Activated CD4-positive, alpha-beta T cell treated with anti-CD3 and anti-CD28 coated beads, Interleukin-2, amount 50 U/mL, for 4 hours (primary cell): ENCODE data around the gene LDLRAD4.

Experiments used
- DNase-seq, 2 experiments: peaks; one replicate each; pipeline ENCODE4 v3.0.0-alpha.2; 2020

The LDLRAD4 gene

GRCh38 chr18:13232086-13232917 is 13.7 kb downstream of the LDLRAD4 start:
- DNase-seq: no peak

GRCh38 chr18:13232971-13233786 is 14.6 kb downstream of the LDLRAD4 start:
- DNase-seq: no peak

GRCh38 chr18:13233787-13234783 is 15.5 kb downstream of the LDLRAD4 start:
- DNase-seq: no peak

- DNase-seq: no peak
Observed at GRCh38 chr18:13235421-13235831, 16.9 kb downstream of the LDLRAD4 start.

GRCh38 chr18:13235981-13236380 is 17.4 kb downstream of the LDLRAD4 start:
- no peak for DNase-seq

GRCh38 chr18:13236411-13236810 is 17.9 kb downstream of the LDLRAD4 start:
- no peak for DNase-seq

- DNase-seq: no peak
Observed at GRCh38 chr18:13237073-13237472, 18.5 kb downstream of the LDLRAD4 start.

- no peak for DNase-seq
Observed at GRCh38 chr18:13237641-13238040, 19.1 kb downstream of the LDLRAD4 start.

- DNase-seq: no peak
Observed at GRCh38 chr18:13239171-13239956, 20.8 kb downstream of the LDLRAD4 start.

- DNase-seq: no peak
Observed at GRCh38 chr18:13240060-13240725, 21.6 kb downstream of the LDLRAD4 start.

- DNase-seq: no peak
Observed at GRCh38 chr18:13241083-13241892, 22.7 kb downstream of the LDLRAD4 start.

GRCh38 chr18:13241893-13242175 is 23.3 kb downstream of the LDLRAD4 start:
- no peak for DNase-seq

GRCh38 chr18:13242797-13243196 is 24.2 kb downstream of the LDLRAD4 start:
- DNase-seq: no peak

- DNase-seq: no peak
Observed at GRCh38 chr18:13243363-13243762, 24.8 kb downstream of the LDLRAD4 start.

- DNase-seq: no peak
Observed at GRCh38 chr18:13244135-13244534, 25.6 kb downstream of the LDLRAD4 start.

GRCh38 chr18:13245481-13246000 is 27.0 kb downstream of the LDLRAD4 start:
- DNase-seq: no peak

- no peak for DNase-seq
Observed at GRCh38 chr18:13246121-13246520, 27.6 kb downstream of the LDLRAD4 start.

GRCh38 chr18:13246591-13246990 is 28.0 kb downstream of the LDLRAD4 start:
- DNase-seq: no peak

GRCh38 chr18:13247506-13247905 is 28.9 kb downstream of the LDLRAD4 start:
- no peak for DNase-seq

- DNase-seq: no peak
Observed at GRCh38 chr18:13252686-13253410, 34.3 kb downstream of the LDLRAD4 start.
